IMR-90 (cell line): ENCODE measurements around the gene NT5C1A. TPM values are rescaled to one million over a fixed set of nuclear protein-coding genes. Genes with fewer than 3 reads are reported as not detected.

ENCODE experiments used
- ATAC-seq: fragments of 200-7000 bp; cut with Tn5 transposase; 2 replicates; pipeline ENCODE4 v1.9.1; 2020; ENCODE audit warnings: low read depth, mild to moderate bottlenecking, moderate library complexity
- BruUV-seq: library from RNA; stranded (reverse); fragments of 400-500 nt; replicated peaks from 2 replicates; lab custom pipeline; 2021; lab: Mats Ljungman, UMichigan
- CTCF ChIA-PET: fragments of 300-600 bp; formaldehyde crosslinking; extraction: SDS; loops from one replicate; lab custom pipeline; 2021; ENCODE audit warnings: antibody characterized with exemption; lab: Yijun Ruan, JAX
- POLR2A ChIA-PET: fragments of 300-600 bp; sonication (Branson Sonifier 250); formaldehyde crosslinking; loops from one replicate; lab custom pipeline; 2022; ENCODE audit warnings: antibody characterized with exemption; ENCODE audit not compliant: unreplicated experiment; lab: Charles Lee
- DNase-seq: peaks from one replicate; pipeline ENCODE4 v3.0.0; 2013
- H2AFZ ChIP-seq: replicated peaks from 2 replicates; pipeline ENCODE3; 2013; ENCODE audit warnings: low read length, mild to moderate bottlenecking; ENCODE audit not compliant: poor library complexity
- H2AK5ac ChIP-seq: 2 replicates; pipeline ENCODE4 v1.6.1; 2013; ENCODE audit warnings: low read depth, low read length, inconsistent platforms
- H2AK9ac ChIP-seq: replicated peaks from 2 replicates; pipeline ENCODE3; 2013; ENCODE audit warnings: mild to moderate bottlenecking, low read depth, low read length, moderate library complexity; ENCODE audit not compliant: poor library complexity
- H2BK120ac ChIP-seq: 2 replicates; pipeline ENCODE4 v1.6.1; 2013; ENCODE audit warnings: low read depth, low read length, inconsistent platforms
- H2BK15ac ChIP-seq: 3 replicates; pipeline ENCODE4 v1.6.1; 2013; ENCODE audit warnings: low read depth, low read length, inconsistent platforms
- H2BK20ac ChIP-seq: 2 replicates; pipeline ENCODE4 v1.6.1; 2013; ENCODE audit warnings: low read depth, mild to moderate bottlenecking, inconsistent platforms, low read length, moderate library complexity
- H2BK5ac ChIP-seq: 2 replicates; pipeline ENCODE4 v1.6.1; 2013; ENCODE audit warnings: mild to moderate bottlenecking, low read depth, low read length, inconsistent platforms; ENCODE audit not compliant: poor library complexity, severe bottlenecking
- H3K14ac ChIP-seq: replicated peaks from 2 replicates; pipeline ENCODE4 v1.6.1; 2013; ENCODE audit warnings: low read depth, low read length, inconsistent platforms
- H3K18ac ChIP-seq: 2 replicates; pipeline ENCODE4 v1.6.1; 2013; ENCODE audit warnings: low read depth, low read length, control low read depth
- H3K23ac ChIP-seq: 2 replicates; pipeline ENCODE4 v1.6.1; 2013; ENCODE audit warnings: low read depth, low read length, inconsistent platforms
- H3K27ac ChIP-seq: 2 replicates; pipeline ENCODE4 v1.5.1; 2013; ENCODE audit warnings: mild to moderate bottlenecking, control low read depth, low read length; ENCODE audit not compliant: insufficient read depth
- H3K27me3 ChIP-seq: 2 replicates; pipeline ENCODE4 v1.6.1; 2013; ENCODE audit warnings: low read length; ENCODE audit not compliant: control insufficient read depth, insufficient read depth
- H3K36me3 ChIP-seq: 2 replicates; pipeline ENCODE4 v1.6.1; 2013; ENCODE audit warnings: low read length, mixed read lengths; ENCODE audit not compliant: control insufficient read depth, insufficient read depth
- H3K4ac ChIP-seq: 2 replicates; pipeline ENCODE4 v1.6.1; 2013; ENCODE audit warnings: low read depth, low read length, inconsistent platforms
- H3K4me1 ChIP-seq: 2 replicates; pipeline ENCODE4 v1.6.1; 2013; ENCODE audit warnings: low read length, mixed read lengths; ENCODE audit not compliant: control insufficient read depth, insufficient read depth
- H3K4me2 ChIP-seq: 2 replicates; pipeline ENCODE4 v1.6.1; 2013; ENCODE audit warnings: low read depth, mild to moderate bottlenecking, control low read depth, low read length, moderate library complexity
- H3K4me3 ChIP-seq: 2 replicates; pipeline ENCODE4 v1.5.1; 2013; ENCODE audit warnings: low read depth, mild to moderate bottlenecking, control low read depth, low read length, moderate library complexity; ENCODE audit not compliant: insufficient read depth
- H3K56ac ChIP-seq: 2 replicates; pipeline ENCODE4 v1.6.1; 2013; ENCODE audit warnings: low read length, inconsistent platforms; ENCODE audit not compliant: insufficient read depth; ENCODE audit errors: extremely low read depth
- H3K79me1 ChIP-seq, 2 experiments: 2 replicates each; pipeline ENCODE4 v1.6.1; 2013; ENCODE audit warnings: low read length in 2 of 2, inconsistent platforms in 1 of 2, low read depth in 1 of 2
- H3K9ac ChIP-seq: 2 replicates; pipeline ENCODE4 v1.6.1; 2013; ENCODE audit warnings: low read depth, low read length, control low read depth
- H3K9me1 ChIP-seq: 2 replicates; pipeline ENCODE4 v1.6.1; 2013; ENCODE audit warnings: low read length, inconsistent platforms; ENCODE audit not compliant: insufficient read depth
- H3K9me3 ChIP-seq: 2 replicates; pipeline ENCODE4 v1.6.1; 2013; ENCODE audit warnings: low read length; ENCODE audit not compliant: control insufficient read depth, insufficient read depth
- H4K20me1 ChIP-seq: 2 replicates; pipeline ENCODE4 v1.6.1; 2013; ENCODE audit warnings: low read length, inconsistent platforms; ENCODE audit not compliant: insufficient read depth
- H4K5ac ChIP-seq: 2 replicates; pipeline ENCODE4 v1.6.1; 2013; ENCODE audit warnings: mild to moderate bottlenecking, low read depth, low read length, control low read depth
- H4K8ac ChIP-seq, 2 experiments: 2 replicates each; pipeline ENCODE4 v1.6.1; 2013; ENCODE audit warnings: low read depth in 2 of 2, low read length in 2 of 2, control low read depth in 1 of 2, inconsistent platforms in 1 of 2
- H4K91ac ChIP-seq: 2 replicates; pipeline ENCODE4 v1.6.1; 2013; ENCODE audit warnings: low read depth, low read length, inconsistent platforms; ENCODE audit not compliant: insufficient read depth
- BHLHE40 ChIP-seq: fragments of 150-350 bp; IDR thresholded peaks from 2 replicates; pipeline ENCODE4 v1.6.1; 2016; ENCODE audit warnings: mild to moderate bottlenecking, low read depth, low read length
- CEBPB ChIP-seq: IDR thresholded peaks from 2 replicates; pipeline ENCODE4 v1.6.1; 2012; ENCODE audit warnings: low read depth, low read length, improper control_type of control experiment
- CHD1 ChIP-seq: IDR thresholded peaks from 2 replicates; pipeline ENCODE4 v1.6.1; 2012; ENCODE audit warnings: low read depth, low read length, improper control_type of control experiment
- CTCF ChIP-seq: conservative IDR thresholded peaks from 2 replicates; pipeline ENCODE4 v1.5.1; 2012; ENCODE audit warnings: mild to moderate bottlenecking, low read depth, low read length, improper control_type of control experiment
- FOS ChIP-seq: fragments of 150-350 bp; IDR thresholded peaks from 2 replicates; pipeline ENCODE4 v1.6.1; 2016; ENCODE audit warnings: low read depth, low read length
- MAFK ChIP-seq: IDR thresholded peaks from 2 replicates; pipeline ENCODE4 v1.6.1; 2012; ENCODE audit warnings: low read depth, low read length, improper control_type of control experiment
- MAZ ChIP-seq: IDR thresholded peaks from 2 replicates; pipeline ENCODE4 v1.6.1; 2012; ENCODE audit warnings: low read depth, mild to moderate bottlenecking, low read length, improper control_type of control experiment, moderate library complexity, borderline replicate concordance
- MXI1 ChIP-seq: IDR thresholded peaks from 2 replicates; pipeline ENCODE4 v1.6.1; 2012; ENCODE audit warnings: low read depth, mild to moderate bottlenecking, low read length, moderate library complexity, borderline replicate concordance
- NFE2L2 ChIP-seq: fragments of 150-350 bp; IDR thresholded peaks from 2 replicates; pipeline ENCODE4 v1.6.1; 2016; ENCODE audit warnings: low read depth, mild to moderate bottlenecking, low read length
- POLR2A ChIP-seq: IDR thresholded peaks from 2 replicates; pipeline ENCODE4 v1.6.1; 2012; ENCODE audit warnings: mild to moderate bottlenecking, low read depth, low read length
- RAD21 ChIP-seq: IDR thresholded peaks from 2 replicates; pipeline ENCODE4 v1.6.1; 2012; ENCODE audit warnings: low read length, improper control_type of control experiment
- RCOR1 ChIP-seq: IDR thresholded peaks from 2 replicates; pipeline ENCODE4 v1.6.1; 2012; ENCODE audit warnings: mild to moderate bottlenecking, low read length, improper control_type of control experiment; ENCODE audit not compliant: insufficient replicate concordance
- RFX5 ChIP-seq: IDR thresholded peaks from 2 replicates; pipeline ENCODE4 v1.8.0; 2012; ENCODE audit warnings: low read depth, mild to moderate bottlenecking, low read length, moderate library complexity
- SMC3 ChIP-seq: fragments of 150-350 bp; IDR thresholded peaks from 2 replicates; pipeline ENCODE4 v1.6.1; 2016; ENCODE audit warnings: low read depth, mild to moderate bottlenecking, antibody characterized with exemption, low read length, moderate library complexity
- USF2 ChIP-seq: fragments of 150-350 bp; IDR thresholded peaks from 2 replicates; pipeline ENCODE4 v1.6.1; 2017; ENCODE audit warnings: mild to moderate bottlenecking, antibody characterized with exemption, low read length, low read depth
- WGBS, 2 experiments: methylation state at CpG; one replicate each; pipeline versions ENCODE4 v1.1.5 to v1.1.7; 2013; ENCODE audit warnings: missing lambda C conversion rate in 2 of 2; ENCODE audit not compliant: insufficient read length in 1 of 2; ENCODE audit errors: extremely low coverage in 2 of 2; 5-methylcytosine and 5-hydroxymethylcytosine counted together
- dilution Hi-C: fragments of 300-500 bp; cut with HindIII; formaldehyde crosslinking; loops from one replicate; pipeline ENCODE4 v1.14.3; 2018; ENCODE audit warnings: low sequenced_read_pairs; ENCODE audit not compliant: unreplicated experiment
- in situ Hi-C: fragments of 300-500 bp; cut with MboI; formaldehyde crosslinking; loops from 3 replicates; pipeline ENCODE4 v1.14.3; 2019; ENCODE audit warnings: low sequenced_read_pairs, inconsistent platforms, mixed read lengths
- intact Hi-C: fragments of 100-400 bp; cut with micrococcal nuclease; formaldehyde crosslinking; loops from 2 replicates; pipeline ENCODE4 v1.10.0; 2022
- polyA plus RNA-seq, 3 experiments: library from polyadenylated mRNA; depleted of rRNA; stranded (reverse); fragments of >200 nt; gene quantifications; 2 replicates each; pipeline ENCODE4 v1.2.3, GENCODE V29; 2012; ENCODE audit warnings: low replicate concordance in 1 of 3
- total RNA-seq: library from RNA; depleted of rRNA; stranded (reverse); fragments of >200 nt; gene quantifications from 2 replicates; pipeline ENCODE4 v1.2.3, GENCODE V29; 2012

The NT5C1A gene
- total and polyA plus RNA-seq, 2 of the 4 experiments (the other 2 are of a cell fraction), result not detected

- no peak overlapping the region for H3K27ac ChIP-seq
- H3K4me2 ChIP-seq, result no peak overlapping the region
- no peak for DNase-seq
- no peak overlapping the region for H3K56ac ChIP-seq
- no peak overlapping the region for H2AK5ac ChIP-seq
- H3K18ac ChIP-seq, result no peak overlapping the region
- no peak overlapping the region for H2AK9ac ChIP-seq
- no peak overlapping the region for H4K5ac ChIP-seq
- no peak overlapping the region for H2AFZ ChIP-seq
- CTCF ChIA-PET, result interaction anchor here (1.3 to 2.8 kb wide), 2 partner anchors 41 to 46 kb away, joined by 10 to 12 read pairs; no protein-coding TSS in a partner anchor
- peaks cover under 1% of the 10 kb centered on the region; the same call in 1 of the 2 replicates for H3K4me1 ChIP-seq
- H3K27me3 ChIP-seq, result peaks cover 27% of the 10 kb centered on the region
- intact Hi-C loops, result loop anchor here (10.0 kb wide), 1 partner anchor 557 kb away; no protein-coding TSS in a partner anchor
- no TSS peak for BruUV-seq
- H2BK120ac ChIP-seq, result no peak overlapping the region
- no peak overlapping the region for H3K14ac ChIP-seq
- H3K36me3 ChIP-seq, result no peaks in the 10 kb centered on the region
- H2BK5ac ChIP-seq, result no peak overlapping the region
- no peak overlapping the region for H3K4ac ChIP-seq
- H3K9me3 ChIP-seq, result no peaks in the 10 kb centered on the region
- H4K91ac ChIP-seq, result no peak overlapping the region
- in situ Hi-C loops, result no loop called here
- POLR2A ChIA-PET, result no interaction called here
- no peak overlapping the region for H2BK15ac ChIP-seq
- H3K9me1 ChIP-seq, result 0 out of 2 replicates have a peak, but pooled peaks cover under 1% of the 10 kb centered on the region
- dilution Hi-C loops, result no loop called here
- H4K20me1 ChIP-seq, result no peaks in the 10 kb centered on the region
- H2BK20ac ChIP-seq, result no peak overlapping the region
- TF ChIP-seq USF2 (no peak), NFE2L2 (no peak), FOS (no peak), MAFK (no peak), SMC3 (no peak), MXI1 (no peak), CHD1 (no peak), RAD21 (no peak), RCOR1 (no peak), CEBPB (no peak), BHLHE40 (no peak), MAZ (no peak), POLR2A (no peak), CTCF (no peak), RFX5 (no peak)
- no peak overlapping the region for H4K8ac ChIP-seq
- no peak overlapping the region for H3K4me3 ChIP-seq
- ATAC-seq, result no peak
- H3K79me1 ChIP-seq, result no peaks in the 10 kb centered on the region
- no peak overlapping the region for H3K23ac ChIP-seq
- H3K9ac ChIP-seq, result no peak overlapping the region
- WGBS, 2 experiments, result 90% methylated on average over 2 of the region's 6 CpGs; no CpG with 5 or more reads in 1 of the 2 experiments
These were observed 19.8 kb downstream of the NT5C1A start for GRCh38 chr1:39652105-39652504.
